GM23248 (cell line): ENCODE data around the gene FZD1.

Experiments used
- EZH2 ChIP-seq: fragments of 200-600 bp; sonication (generic); IDR thresholded peaks from 2 replicates; pipeline ENCODE4 v1.6.1; 2018; ENCODE audit warnings: antibody characterized with exemption, mild to moderate bottlenecking; ENCODE audit not compliant: insufficient read depth, poor library complexity, severe bottlenecking
- EZH2phosphoT487 ChIP-seq: fragments of 200-600 bp; sonication (generic); IDR thresholded peaks from 2 replicates; pipeline ENCODE4 v1.6.1; 2018; ENCODE audit warnings: antibody characterized with exemption, moderate library complexity, mild to moderate bottlenecking, low read depth; ENCODE audit not compliant: insufficient read depth

- TF ChIP-seq EZH2 = no peak
- no peak for TF ChIP-seq EZH2phosphoT487
Measured at GRCh38 chr7:91306266-91306665, 42.0 kb downstream of the FZD1 start.
